Naive thymus-derived CD8-positive, alpha-beta T cell (primary cell): Measurements from ENCODE around the gene PCDHGB7. TPM values are rescaled to one million over a fixed set of nuclear protein-coding genes. Genes with fewer than 3 reads are reported as not detected.
"Not testable (repeated sequence)": the region's sequence is repeated elsewhere in the genome, so short reads cannot be mapped to it uniquely, and the experiment has no call there.

ENCODE experiments used
- ATAC-seq, 2 donors: fragments of 150-1000 bp; cut with Tn5 transposase in 1 of 2; sonication (Bioruptor Pico), chemical (Tn5 transposase) in 1 of 2; 1 replicate in 1 of 2; 2 replicates in 1 of 2; pipeline ENCODE4 v1.10.0; 2021; ENCODE audit warnings: mild to moderate bottlenecking in 2 of 2, moderate library complexity in 2 of 2
- POLR2A ChIA-PET: fragments of 350-600 bp; sonication (Branson Sonifier 250); formaldehyde crosslinking; loops from one replicate; lab custom pipeline; 2021; ENCODE audit warnings: antibody characterized with exemption; lab: Charles Lee
- DNase-seq, 10 donors: peaks; one replicate each; pipeline versions ENCODE4 v3.0.0 to v3.0.0-alpha.2; 2020 to 2022
- H3K27ac Mint-ChIP-seq, 10 donors: one replicate each; pipeline ENCODE4 v1.8.0; 2020 to 2022; ENCODE audit warnings: mild to moderate bottlenecking in 10 of 10, mixed read lengths in 10 of 10, moderate library complexity in 4 of 10, inconsistent platforms in 1 of 10
- H3K27me3 Mint-ChIP-seq, 5 donors: one replicate each; pipeline ENCODE4 v1.8.0; 2021 to 2022; ENCODE audit warnings: mixed read lengths in 5 of 5
- H3K36me3 Mint-ChIP-seq, 3 donors: one replicate each; pipeline ENCODE4 v1.8.0; 2020 to 2022; ENCODE audit warnings: mixed read lengths in 3 of 3, mild to moderate bottlenecking in 2 of 3, inconsistent platforms in 1 of 3
- H3K4me1 Mint-ChIP-seq, 4 donors: one replicate each; pipeline ENCODE4 v1.8.0; 2021 to 2022; ENCODE audit warnings: mixed read lengths in 4 of 4
- H3K4me3 Mint-ChIP-seq, 10 donors: one replicate each; pipeline ENCODE4 v1.8.0; 2020 to 2022; ENCODE audit warnings: mild to moderate bottlenecking in 10 of 10, mixed read lengths in 10 of 10, moderate library complexity in 6 of 10, inconsistent platforms in 1 of 10
- H3K9me3 Mint-ChIP-seq, 9 donors: one replicate each; pipeline ENCODE4 v1.8.0; 2020 to 2022; ENCODE audit warnings: mixed read lengths in 9 of 9, mild to moderate bottlenecking in 3 of 9, inconsistent platforms in 1 of 9, moderate library complexity in 1 of 9
- polyA plus RNA-seq, 3 donors: library from polyadenylated mRNA; unstranded; fragments of 300-500 nt; fragmentation: Illumina TruSeq; gene quantifications; one replicate each; pipeline ENCODE4 v1.2.3, GENCODE V29; 2021
- total RNA-seq, 8 experiments: library from RNA in 2 of 8; stranded (reverse) in 2 of 8; gene quantifications; one replicate each; pipeline ENCODE4 v1.2.3 and lab custom pipeline; 2021 to 2026

Gene PCDHGB7
- total RNA-seq = under 1 TPM; 0.16 to 0.25 TPM
- not detected for polyA plus RNA-seq
- 0 to 0.21 (median 0.11) reads per million in 6 experiments for total RNA-seq (lab: John Stamatoyannopoulos, UW)

GRCh38 chr5:141417494-141418172, at the start of gene PCDHGB7:
Gene PCDHGB7 (plus strand): TSS chr5:141417677. CDS start chr5:141417860, 183 bp downstream.
- Mint-ChIP-seq H3K27me3 (peaks cover 51 to 90% (median 72%) of the 10 kb centered on the region in 5 donors), H3K4me1 (peaks cover 9 to 28% (median 19%) of the 10 kb centered on the region in 4 donors), H3K4me3 (peak within 1 kb of the TSS; percentile 49 to 80 (median 70)), H3K9me3 (peaks cover 0 to 85% (median 36%) of the 10 kb centered on the region in 9 donors), H3K27ac (peak within 1 kb of the TSS in 5 of 10 donors; percentile 7 to 80 (median 53)), H3K36me3 (peaks cover 36 to 54% (median 38%) of the 10 kb centered on the region in 3 donors)
- POLR2A ChIA-PET = not testable (repeated sequence)
- ATAC-seq = peak; percentile 38 to 65
- DNase-seq = peak in 8 of 10 donors; percentile 19 to 39 (median 28)

- POLR2A ChIA-PET = no interaction called here
- Mint-ChIP-seq H3K27ac (peak within 1 kb of the TSS in 1 of 10 donors; percentile 42), H3K4me3 (peak within 1 kb of the TSS; percentile 65 to 91 (median 82)), H3K9me3 (peaks cover 0 to 88% (median 31%) of the 10 kb centered on the region in 9 donors), H3K27me3 (peaks cover 43 to 86% (median 73%) of the 10 kb centered on the region in 5 donors), H3K4me1 (peaks cover 0 to 7% (median 4%) of the 10 kb centered on the region in 4 donors), H3K36me3 (peaks cover 17 to 52% (median 29%) of the 10 kb centered on the region in 3 donors)
- ATAC-seq = peak; percentile 87 to 90
- peak in 5 of 10 donors; percentile 12 to 37 (median 22) for DNase-seq
Observed at GRCh38 chr5:141369994-141370848, 47.3 kb upstream of the PCDHGB7 start, which contains the start of gene PCDHGB3. Gene PCDHGB3 (plus strand): TSS chr5:141370242. CDS start chr5:141370395, 153 bp downstream.

GRCh38 chr5:141371572-141372475, 45.7 kb upstream of the PCDHGB7 start:
- no peak for DNase-seq
- H3K4me3 Mint-ChIP-seq = peak overlapping the region in 2 of 10 donors; percentile 10 to 60
- no peak for ATAC-seq
- peaks cover 36 to 74% (median 68%) of the 10 kb centered on the region in 5 donors for H3K27me3 Mint-ChIP-seq
- H3K36me3 Mint-ChIP-seq = peaks cover 12 to 47% (median 31%) of the 10 kb centered on the region in 3 donors
- peaks cover 0 to 7% (median 4%) of the 10 kb centered on the region in 4 donors for H3K4me1 Mint-ChIP-seq
- H3K9me3 Mint-ChIP-seq = peaks cover 0 to 84% (median 30%) of the 10 kb centered on the region in 9 donors
- H3K27ac Mint-ChIP-seq = peak overlapping the region in 1 of 10 donors; percentile 65
- POLR2A ChIA-PET = no interaction called here

- Mint-ChIP-seq H3K4me3 (peak within 1 kb of the TSS in 8 of 10 donors; percentile 15 to 56 (median 38)), H3K9me3 (peaks cover 0 to 87% (median 34%) of the 10 kb centered on the region in 9 donors)
Observed at GRCh38 chr5:141373673-141374317, 43.7 kb upstream of the PCDHGB7 start, which contains the start of gene PCDHGA6. Gene PCDHGA6 (plus strand): TSS chr5:141373891. CDS start chr5:141374084, 193 bp downstream.

GRCh38 chr5:141374627-141375026, 42.9 kb upstream of the PCDHGB7 start:
- peaks cover 0 to 90% (median 35%) of the 10 kb centered on the region in 9 donors for H3K9me3 Mint-ChIP-seq
- H3K27me3 Mint-ChIP-seq = peaks cover 26 to 67% (median 54%) of the 10 kb centered on the region in 5 donors
- POLR2A ChIA-PET = no interaction called here
- DNase-seq (no peak), ATAC-seq (no peak)
- peaks cover 16 to 64% (median 34%) of the 10 kb centered on the region in 3 donors for H3K36me3 Mint-ChIP-seq
- H3K27ac Mint-ChIP-seq = no peak overlapping the region
- H3K4me1 Mint-ChIP-seq = peaks cover 0 to 7% (median 4%) of the 10 kb centered on the region in 4 donors
- no peak overlapping the region for H3K4me3 Mint-ChIP-seq

More at GRCh38 chr5:141373673-141374317, 43.7 kb upstream of the PCDHGB7 start, which contains the start of gene PCDHGA6:
- Mint-ChIP-seq H3K4me1 (peaks cover 0 to 7% (median 4%) of the 10 kb centered on the region in 4 donors), H3K27ac (peak within 1 kb of the TSS in 1 of 10 donors; percentile 35), H3K27me3 (peaks cover 29 to 70% (median 59%) of the 10 kb centered on the region in 5 donors), H3K36me3 (peaks cover 16 to 60% (median 31%) of the 10 kb centered on the region in 3 donors)
- POLR2A ChIA-PET = no interaction called here
- ATAC-seq = no peak
- no peak for DNase-seq

- POLR2A ChIA-PET = interaction anchor here (0.6 kb wide), 1 partner anchor 47 kb away, joined by 3 read pairs; no protein-coding TSS in a partner anchor
- peaks cover 6 to 88% (median 38%) of the 10 kb centered on the region in 9 donors for H3K9me3 Mint-ChIP-seq
- H3K27ac Mint-ChIP-seq, DNase-seq, ATAC-seq, H3K4me3 Mint-ChIP-seq, H3K4me1 Mint-ChIP-seq: not testable (repeated sequence)
- peaks cover 20 to 67% (median 54%) of the 10 kb centered on the region in 5 donors for H3K27me3 Mint-ChIP-seq
- H3K36me3 Mint-ChIP-seq = peaks cover 11 to 64% (median 37%) of the 10 kb centered on the region in 3 donors
Observed at GRCh38 chr5:141375444-141376155, 41.9 kb upstream of the PCDHGB7 start.

- Mint-ChIP-seq H3K36me3 (peaks cover 14 to 72% (median 37%) of the 10 kb centered on the region in 3 donors), H3K4me1 (peaks cover 0 to 2% (median 0%) of the 10 kb centered on the region in 4 donors), H3K27ac (no peak within 1 kb of the TSS), H3K27me3 (peaks cover 35 to 77% (median 63%) of the 10 kb centered on the region in 5 donors), H3K4me3 (peak within 1 kb of the TSS; percentile 48 to 78 (median 72)), H3K9me3 (peaks cover 10 to 89% (median 48%) of the 10 kb centered on the region in 9 donors)
- ATAC-seq (peak in 1 of 2 donors; percentile 55), DNase-seq (no peak)
- POLR2A ChIA-PET = no interaction called here
Observed at GRCh38 chr5:141382469-141383294, 34.8 kb upstream of the PCDHGB7 start, which contains the start of gene PCDHGA7. Gene PCDHGA7 (plus strand): TSS chr5:141382742. CDS start chr5:141382900, 158 bp downstream.

- peaks cover 16 to 71% (median 39%) of the 10 kb centered on the region in 3 donors for H3K36me3 Mint-ChIP-seq
- no peak overlapping the region for H3K27ac Mint-ChIP-seq
- POLR2A ChIA-PET = no interaction called here
- H3K27me3 Mint-ChIP-seq = peaks cover 37 to 80% (median 66%) of the 10 kb centered on the region in 5 donors
- ATAC-seq = no peak
- peaks cover 13 to 87% (median 49%) of the 10 kb centered on the region in 9 donors for H3K9me3 Mint-ChIP-seq
- peaks cover 0 to 2% (median 0%) of the 10 kb centered on the region in 4 donors for H3K4me1 Mint-ChIP-seq
- no peak for DNase-seq
- H3K4me3 Mint-ChIP-seq = peak overlapping the region in 4 of 10 donors; percentile 7 to 76 (median 48)
Observed at GRCh38 chr5:141383345-141383744, 34.1 kb upstream of the PCDHGB7 start.

GRCh38 chr5:141384471-141385267, 32.8 kb upstream of the PCDHGB7 start:
- H3K27me3 Mint-ChIP-seq = peaks cover 43 to 84% (median 74%) of the 10 kb centered on the region in 5 donors
- no peak overlapping the region for H3K27ac Mint-ChIP-seq
- peaks cover 0 to 2% (median 0%) of the 10 kb centered on the region in 4 donors for H3K4me1 Mint-ChIP-seq
- ATAC-seq (no peak), DNase-seq (no peak)
- POLR2A ChIA-PET = no interaction called here
- peaks cover 18 to 69% (median 39%) of the 10 kb centered on the region in 3 donors for H3K36me3 Mint-ChIP-seq
- peaks cover 21 to 90% (median 51%) of the 10 kb centered on the region in 9 donors for H3K9me3 Mint-ChIP-seq
- H3K4me3 Mint-ChIP-seq = no peak overlapping the region
